ENCODE results near the gene GFAP.

GFAP gene

DNA sequence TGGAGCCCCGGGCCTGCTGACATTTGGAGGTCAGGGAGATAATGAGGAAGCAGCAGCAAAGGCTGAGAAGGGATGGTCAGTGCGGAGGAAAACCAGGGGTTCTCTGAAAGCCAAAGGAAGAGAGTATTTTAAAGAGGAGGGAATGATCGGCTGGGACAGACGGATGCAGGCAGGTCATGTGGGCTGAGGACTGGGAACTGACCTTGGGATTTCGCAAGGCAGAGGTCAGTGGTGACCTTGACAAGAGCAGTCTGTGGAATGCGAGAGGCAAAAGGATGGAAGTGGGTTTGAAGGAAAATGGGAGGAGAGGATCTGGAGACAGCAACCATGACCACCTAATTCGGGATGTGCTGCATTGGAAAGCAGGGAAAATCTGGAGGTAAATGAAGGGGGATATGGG, 26.3 kb downstream of the GFAP start:
- TF ChIP-seq, protein P1, sequence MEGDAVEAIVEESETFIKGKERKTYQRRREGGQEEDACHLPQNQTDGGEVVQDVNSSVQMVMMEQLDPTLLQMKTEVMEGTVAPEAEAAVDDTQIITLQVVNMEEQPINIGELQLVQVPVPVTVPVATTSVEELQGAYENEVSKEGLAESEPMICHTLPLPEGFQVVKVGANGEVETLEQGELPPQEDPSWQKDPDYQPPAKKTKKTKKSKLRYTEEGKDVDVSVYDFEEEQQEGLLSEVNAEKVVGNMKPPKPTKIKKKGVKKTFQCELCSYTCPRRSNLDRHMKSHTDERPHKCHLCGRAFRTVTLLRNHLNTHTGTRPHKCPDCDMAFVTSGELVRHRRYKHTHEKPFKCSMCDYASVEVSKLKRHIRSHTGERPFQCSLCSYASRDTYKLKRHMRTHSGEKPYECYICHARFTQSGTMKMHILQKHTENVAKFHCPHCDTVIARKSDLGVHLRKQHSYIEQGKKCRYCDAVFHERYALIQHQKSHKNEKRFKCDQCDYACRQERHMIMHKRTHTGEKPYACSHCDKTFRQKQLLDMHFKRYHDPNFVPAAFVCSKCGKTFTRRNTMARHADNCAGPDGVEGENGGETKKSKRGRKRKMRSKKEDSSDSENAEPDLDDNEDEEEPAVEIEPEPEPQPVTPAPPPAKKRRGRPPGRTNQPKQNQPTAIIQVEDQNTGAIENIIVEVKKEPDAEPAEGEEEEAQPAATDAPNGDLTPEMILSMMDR (IDR thresholded peaks at IDR 0.05; ENCODE audit: low read depth, low read length) = no peak
- no peak for DNase-seq (ENCODE audit: low read depth, low spot score)
- H3K4me3 ChIP-seq (ENCODE audit: low read depth, low read length) = no peak overlapping the region
- in situ Hi-C loops (cut with HindIII; ENCODE audit: low sequenced_read_pairs) = no loop called here

DNA sequence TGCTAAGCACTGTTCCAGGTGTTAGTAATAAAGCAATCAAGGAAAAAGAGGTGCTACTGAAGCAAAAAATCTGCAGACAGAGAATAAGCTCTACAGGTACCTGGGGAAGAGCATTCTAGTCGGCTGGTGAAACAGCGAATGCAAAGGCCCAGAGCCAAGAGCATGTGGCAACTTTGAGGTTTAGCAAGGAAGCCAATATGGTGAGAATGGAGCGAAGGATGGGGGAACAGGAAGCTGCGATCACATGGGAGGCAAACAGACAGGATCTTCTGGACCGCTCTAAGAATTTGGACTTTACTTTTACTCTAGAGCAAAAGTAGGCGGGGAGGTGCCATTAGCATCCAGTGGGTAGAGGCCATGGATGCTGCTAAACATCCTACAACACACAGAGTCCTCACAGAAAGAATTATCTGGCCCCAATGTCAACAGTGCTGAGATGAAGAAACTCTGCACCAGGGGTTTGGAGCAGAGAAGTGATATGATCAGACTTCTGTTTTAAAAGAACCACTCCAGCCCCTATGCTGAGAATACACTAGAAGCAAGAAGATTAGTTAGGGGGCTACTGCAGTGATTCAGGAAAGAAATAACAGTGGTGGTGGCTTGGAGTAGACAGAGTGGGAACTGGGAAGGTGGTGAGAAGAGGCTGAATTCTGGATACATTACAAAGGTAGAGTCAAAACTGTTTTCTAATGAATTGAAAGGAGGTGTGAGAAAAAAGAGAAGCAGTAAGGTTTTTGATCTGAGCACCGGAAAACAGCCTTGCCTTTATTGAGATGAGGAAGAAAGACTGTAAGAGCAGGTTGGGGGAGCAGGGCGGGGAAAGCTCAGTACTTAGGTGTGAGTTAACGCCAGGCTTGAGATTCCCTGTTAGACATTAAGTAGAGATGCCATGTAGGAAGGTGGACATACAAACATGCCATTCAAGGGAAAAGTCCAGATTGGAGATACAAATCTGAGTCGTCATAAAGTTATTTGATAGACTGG, 27.0 kb downstream of the GFAP start:
- TF ChIP-seq, protein P1 (IDR thresholded peaks at IDR 0.05; ENCODE audit: low read depth, low read length) = no peak
- in situ Hi-C loops (cut with HindIII; ENCODE audit: low sequenced_read_pairs) = no loop called here
- no peak for DNase-seq (ENCODE audit: low read depth, low spot score)
- no peak overlapping the region for H3K4me3 ChIP-seq (ENCODE audit: low read depth, low read length)

DNA sequence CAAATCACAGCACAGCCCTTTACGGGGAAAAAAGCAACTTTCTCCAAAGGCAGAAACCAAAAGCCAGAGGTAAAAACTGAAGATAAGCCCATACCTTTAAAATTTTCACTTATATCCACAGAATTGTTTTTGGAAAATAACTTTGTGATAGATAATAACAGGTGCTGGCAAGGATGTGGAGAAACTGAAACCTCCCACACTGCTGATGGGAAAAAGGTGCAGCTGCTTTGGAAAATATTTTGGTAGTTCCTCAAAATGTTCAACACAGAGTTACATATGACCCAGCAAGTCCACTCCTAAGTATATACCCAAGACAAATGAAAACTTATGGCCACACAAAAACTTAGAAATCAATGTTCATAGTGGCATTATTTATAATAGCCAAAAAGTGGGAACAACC, 28.3 kb downstream of the GFAP start:
- no peak for DNase-seq (ENCODE audit: low read depth, low spot score)
- TF ChIP-seq, protein P1 (IDR thresholded peaks at IDR 0.05; ENCODE audit: low read depth, low read length) = no peak
- H3K4me3 ChIP-seq (ENCODE audit: low read depth, low read length) = no peak overlapping the region
- in situ Hi-C loops (cut with HindIII; ENCODE audit: low sequenced_read_pairs) = no loop called here

DNA sequence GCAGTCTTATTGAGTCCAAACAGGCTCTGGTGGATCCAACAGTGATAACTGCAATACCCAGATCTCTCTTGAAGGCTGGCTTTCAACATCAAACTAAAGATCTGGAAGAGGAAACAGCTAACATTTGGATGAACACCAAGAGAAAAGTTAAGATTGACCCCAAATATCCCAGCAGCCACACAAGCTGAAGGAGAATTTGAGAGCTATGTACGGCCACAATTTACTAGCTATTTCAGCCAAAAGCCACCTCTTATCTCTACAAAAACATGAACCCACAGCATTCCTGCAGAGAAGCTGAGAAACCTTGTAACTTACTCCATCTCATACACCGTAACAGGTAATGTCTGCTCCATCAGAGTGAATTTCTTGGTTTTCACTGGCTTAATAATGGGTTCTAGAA, 30.4 kb downstream of the GFAP start:
- in situ Hi-C loops (cut with HindIII; ENCODE audit: low sequenced_read_pairs) = no loop called here
- no peak overlapping the region for H3K4me3 ChIP-seq (ENCODE audit: low read depth, low read length)
- DNase-seq (ENCODE audit: low read depth, low spot score) = no peak
- TF ChIP-seq, protein P1 (IDR thresholded peaks at IDR 0.05; ENCODE audit: low read depth, low read length) = no peak

DNA sequence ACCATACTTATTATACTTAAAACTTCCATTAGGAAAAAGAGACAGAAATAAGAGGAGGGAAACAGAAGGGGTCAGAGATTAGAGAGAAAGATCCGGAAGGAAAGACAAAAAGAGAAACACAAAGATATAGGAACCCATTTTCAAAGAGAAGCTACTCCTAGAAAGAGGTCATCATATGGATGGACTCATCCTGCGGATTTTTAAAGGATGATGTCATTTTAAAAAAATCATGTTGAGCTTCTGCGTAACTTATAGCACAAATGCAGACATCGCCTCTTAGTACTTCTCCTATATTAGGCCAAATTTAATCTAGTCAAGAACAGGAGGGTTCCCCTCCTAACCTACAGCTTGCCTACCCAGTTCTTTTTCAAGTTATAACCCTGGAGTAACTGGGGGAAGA, 34.2 kb downstream of the GFAP start:
- TF ChIP-seq, protein P1 (IDR thresholded peaks at IDR 0.05; ENCODE audit: low read depth, low read length) = no peak
- in situ Hi-C loops (cut with HindIII; ENCODE audit: low sequenced_read_pairs) = no loop called here
- no peak overlapping the region for H3K4me3 ChIP-seq (ENCODE audit: low read depth, low read length)
- DNase-seq (ENCODE audit: low read depth, low spot score) = no peak

DNA sequence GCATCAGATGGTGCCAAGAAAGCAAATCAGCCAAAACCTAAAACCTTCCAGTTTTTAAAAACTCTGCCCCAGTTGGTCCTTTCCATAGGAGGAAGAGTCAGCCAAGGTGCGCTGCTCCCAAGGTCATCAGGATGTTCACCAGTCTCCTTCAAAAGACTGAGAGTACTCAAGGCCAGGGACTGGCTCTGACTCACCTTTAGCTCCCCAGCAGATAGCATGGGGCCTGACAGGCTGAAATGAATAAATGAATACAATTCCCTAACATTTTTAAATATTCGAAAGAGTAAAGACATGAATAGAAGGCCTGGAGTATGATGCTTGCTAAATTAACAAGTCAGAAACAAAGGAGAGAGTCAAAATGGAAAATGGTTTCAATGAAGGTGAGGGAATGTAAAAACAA, 35.2 kb downstream of the GFAP start:
- TF ChIP-seq, protein P1 (IDR thresholded peaks at IDR 0.05; ENCODE audit: low read depth, low read length) = no peak
- DNase-seq (ENCODE audit: low read depth, low spot score) = no peak
- no peak overlapping the region for H3K4me3 ChIP-seq (ENCODE audit: low read depth, low read length)
- in situ Hi-C loops (cut with HindIII; ENCODE audit: low sequenced_read_pairs) = no loop called here

Data from astrocyte of the spinal cord (primary cell).